Large intestine (tissue), 3 donors: ENCODE measurements around the gene KCNA3. TPM values are rescaled to one million over a fixed set of nuclear protein-coding genes. Genes with fewer than 3 reads are reported as not detected.
A peak's percentile ranks its signal among the peaks of the same experiment; 100 is the strongest.

Experiments
- DNase-seq, 2 donors: peaks; one replicate each; pipeline versions ENCODE4 v3.0.0 to v3.0.0-alpha.2; 2013
- H3K27ac ChIP-seq: one replicate; pipeline ENCODE4 v1.5.1; 2013; ENCODE audit warnings: low read length
- H3K27me3 ChIP-seq: 2 replicates; pipeline ENCODE4 v1.6.1; 2013; ENCODE audit warnings: low read length; ENCODE audit not compliant: control insufficient read depth, insufficient read depth
- H3K36me3 ChIP-seq: 2 replicates; pipeline ENCODE4 v1.6.1; 2013; ENCODE audit warnings: low read length; ENCODE audit not compliant: control insufficient read depth, insufficient read depth
- H3K4me1 ChIP-seq: one replicate; pipeline ENCODE4 v1.6.1; 2013; ENCODE audit warnings: low read length; ENCODE audit not compliant: control insufficient read depth, insufficient read depth
- H3K4me3 ChIP-seq: one replicate; pipeline ENCODE4 v1.5.1; 2013; ENCODE audit warnings: low read length
- H3K9me3 ChIP-seq: one replicate; pipeline ENCODE4 v1.6.1; 2013; ENCODE audit warnings: mild to moderate bottlenecking, low read depth, low read length, moderate library complexity; ENCODE audit not compliant: control insufficient read depth
- WGBS: methylation state at CpG from one replicate; pipeline ENCODE4 v1.1.5; 2013; ENCODE audit warnings: low lambda C conversion rate; ENCODE audit not compliant: insufficient coverage; 5-methylcytosine and 5-hydroxymethylcytosine counted together
- polyA plus RNA-seq: library from polyadenylated mRNA; unstranded; fragments of 120-200 nt; gene quantifications from one replicate; pipeline ENCODE4 v1.2.1, GENCODE V29; 2013

The KCNA3 gene
- polyA plus RNA-seq, 1 donor = 0.37 TPM

GRCh38 chr1:110631836-110632620 is 42.7 kb downstream of the KCNA3 start:
- Histone ChIP-seq H3K4me1 (no peaks in the 10 kb centered on the region), H3K9me3 (no peaks in the 10 kb centered on the region), H3K36me3 (no peaks in the 10 kb centered on the region), H3K27ac (no peak overlapping the region), H3K27me3 (peaks cover 7% of the 10 kb centered on the region), H3K4me3 (no peak overlapping the region)
- 89% methylated on average over 3 of the region's 6 CpGs for WGBS
- DNase-seq = no peak

DNA sequence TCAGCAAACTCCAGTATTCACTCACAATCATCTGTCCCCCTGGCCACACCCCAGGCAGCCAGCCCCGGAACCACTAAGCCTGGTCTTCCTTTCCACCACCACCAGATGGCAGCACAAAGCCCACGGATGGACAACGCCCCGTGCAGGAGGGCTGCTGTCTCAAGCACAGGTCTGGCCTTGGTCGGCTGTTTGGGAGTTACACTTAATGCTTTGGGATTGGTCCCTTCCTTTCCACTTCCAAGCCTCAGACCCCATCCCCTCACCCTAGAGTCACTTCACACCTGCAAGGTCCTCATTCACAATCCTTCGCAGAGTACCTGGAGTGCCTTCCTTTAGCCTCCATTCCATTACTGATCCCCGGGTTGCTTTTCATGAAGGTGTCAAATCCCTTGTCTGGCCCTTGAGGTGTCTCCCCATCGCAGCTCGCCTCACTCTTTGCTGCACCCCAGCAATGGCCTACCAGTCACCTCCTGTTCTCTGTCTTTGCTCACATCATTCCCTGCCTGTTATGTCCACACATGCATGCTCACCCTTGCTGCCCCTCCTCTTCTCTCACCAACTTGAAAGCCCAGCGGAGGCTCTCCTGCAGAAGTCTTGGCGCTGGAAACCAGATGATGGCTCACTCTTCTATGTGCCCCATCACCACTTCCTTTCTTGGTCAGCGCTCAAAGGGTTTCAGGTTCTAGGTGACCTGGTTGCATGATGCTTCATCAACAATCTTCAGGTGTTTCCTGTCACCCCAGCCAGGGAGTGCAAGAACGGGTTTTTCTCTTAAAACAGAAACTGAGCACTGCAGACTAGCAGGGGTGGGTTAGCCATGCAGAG is 43.7 kb downstream of the KCNA3 start:
- H3K4me1 ChIP-seq = no peaks in the 10 kb centered on the region
- 64% methylated on average over 3 of the region's 13 CpGs for WGBS
- no peaks in the 10 kb centered on the region for H3K36me3 ChIP-seq
- H3K27me3 ChIP-seq = peaks cover 7% of the 10 kb centered on the region
- H3K9me3 ChIP-seq = no peaks in the 10 kb centered on the region
- H3K4me3 ChIP-seq = no peak overlapping the region
- DNase-seq = peak; percentile 41 to 42
- no peak overlapping the region for H3K27ac ChIP-seq

DNA sequence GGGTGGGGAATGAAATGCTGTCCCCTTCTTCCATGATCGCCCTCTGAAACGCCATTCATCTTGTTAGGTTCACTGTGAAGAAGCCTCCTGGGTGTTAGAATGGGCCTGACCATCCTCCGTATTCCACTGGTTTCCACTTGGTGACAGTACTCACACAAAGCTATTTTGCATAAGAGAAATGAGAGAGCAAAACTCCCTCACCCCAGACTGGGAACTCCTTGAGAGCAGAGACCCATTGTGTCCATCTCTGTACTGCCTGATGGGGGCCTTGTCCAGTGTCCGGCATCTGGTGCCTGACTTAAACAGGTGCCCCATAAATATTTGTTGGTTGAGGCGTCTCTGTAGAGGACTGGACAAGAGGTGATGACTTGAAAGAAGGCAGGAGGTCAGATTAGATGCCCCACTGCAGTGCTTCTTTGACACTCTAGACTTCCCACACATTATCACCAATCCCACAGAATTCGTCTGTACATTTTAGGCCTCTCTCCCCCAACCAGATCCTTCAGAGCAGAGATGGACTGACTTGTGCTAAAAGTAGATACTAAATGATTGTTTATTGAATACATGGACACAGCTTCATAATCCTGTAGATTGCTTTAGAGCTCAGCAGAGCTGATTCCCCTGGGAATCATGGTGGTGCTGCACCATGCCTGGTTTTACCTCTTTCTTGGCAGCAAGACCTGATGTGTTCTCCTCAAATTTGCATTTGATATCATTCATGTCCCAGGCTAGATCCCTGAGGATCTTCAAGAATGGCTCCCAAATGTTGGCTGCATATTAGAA is 46.2 kb downstream of the KCNA3 start:
- H3K27ac ChIP-seq = no peak overlapping the region
- WGBS = no CpG with 5 or more reads among the region's 6 CpGs

GRCh38 chr1:110627764-110628163 is 47.0 kb downstream of the KCNA3 start:
- no peak overlapping the region for H3K27ac ChIP-seq
- H3K9me3 ChIP-seq = no peaks in the 10 kb centered on the region
- 79% methylated on average over 2 of the region's 2 CpGs for WGBS

More for the DNA sequence above, 46.2 kb downstream of the KCNA3 start:
- Histone ChIP-seq H3K4me3 (no peak overlapping the region), H3K36me3 (no peaks in the 10 kb centered on the region), H3K9me3 (no peaks in the 10 kb centered on the region), H3K4me1 (no peaks in the 10 kb centered on the region), H3K27me3 (peaks cover 7% of the 10 kb centered on the region)
- no peak for DNase-seq

GRCh38 chr1:110626889-110627288 is 47.9 kb downstream of the KCNA3 start:
- no peak overlapping the region for H3K27ac ChIP-seq
- peaks cover 4% of the 10 kb centered on the region for H3K27me3 ChIP-seq
- no peak for DNase-seq
- no peaks in the 10 kb centered on the region for H3K36me3 ChIP-seq
- no CpG with 5 or more reads among the region's 7 CpGs for WGBS
- no peaks in the 10 kb centered on the region for H3K4me1 ChIP-seq
- H3K9me3 ChIP-seq = no peaks in the 10 kb centered on the region
- H3K4me3 ChIP-seq = no peak overlapping the region

More at GRCh38 chr1:110627764-110628163, 47.0 kb downstream of the KCNA3 start:
- no peaks in the 10 kb centered on the region for H3K4me1 ChIP-seq
- peaks cover 7% of the 10 kb centered on the region for H3K27me3 ChIP-seq
- H3K4me3 ChIP-seq = no peak overlapping the region
- no peak for DNase-seq
- no peaks in the 10 kb centered on the region for H3K36me3 ChIP-seq

Other genes starting within 250 kb of the KCNA3 start
- 0.13 TPM for gene PROK1, start 223.8 kb downstream of the KCNA3 start, polyA plus RNA-seq
- not detected for gene KCNA10, start 155.8 kb downstream of the KCNA3 start, polyA plus RNA-seq
- gene KCNA2, start 68.6 kb downstream of the KCNA3 start, polyA plus RNA-seq = 1.2 TPM
- 19.2 TPM for gene CD53, start 198.2 kb upstream of the KCNA3 start, polyA plus RNA-seq